IMR-90 (cell line): Measurements from ENCODE around the gene SEC16B. TPM values are rescaled to one million over a fixed set of nuclear protein-coding genes. Genes with fewer than 3 reads are reported as not detected.

Source experiments
- ATAC-seq: fragments of 200-7000 bp; cut with Tn5 transposase; 2 replicates; pipeline ENCODE4 v1.9.1; 2020; ENCODE audit warnings: low read depth, mild to moderate bottlenecking, moderate library complexity
- BruUV-seq: library from RNA; stranded (reverse); fragments of 400-500 nt; replicated peaks from 2 replicates; lab custom pipeline; 2021; lab: Mats Ljungman, UMichigan
- CTCF ChIA-PET: fragments of 300-600 bp; formaldehyde crosslinking; extraction: SDS; loops from one replicate; lab custom pipeline; 2021; ENCODE audit warnings: antibody characterized with exemption; lab: Yijun Ruan, JAX
- POLR2A ChIA-PET: fragments of 300-600 bp; sonication (Branson Sonifier 250); formaldehyde crosslinking; loops from one replicate; lab custom pipeline; 2022; ENCODE audit warnings: antibody characterized with exemption; ENCODE audit not compliant: unreplicated experiment; lab: Charles Lee
- DNase-seq: peaks from one replicate; pipeline ENCODE4 v3.0.0; 2013
- H2AFZ ChIP-seq: replicated peaks from 2 replicates; pipeline ENCODE3; 2013; ENCODE audit warnings: low read length, mild to moderate bottlenecking; ENCODE audit not compliant: poor library complexity
- H2AK5ac ChIP-seq: 2 replicates; pipeline ENCODE4 v1.6.1; 2013; ENCODE audit warnings: low read depth, low read length, inconsistent platforms
- H2AK9ac ChIP-seq: replicated peaks from 2 replicates; pipeline ENCODE3; 2013; ENCODE audit warnings: mild to moderate bottlenecking, low read depth, low read length, moderate library complexity; ENCODE audit not compliant: poor library complexity
- H2BK120ac ChIP-seq: 2 replicates; pipeline ENCODE4 v1.6.1; 2013; ENCODE audit warnings: low read depth, low read length, inconsistent platforms
- H2BK15ac ChIP-seq: 3 replicates; pipeline ENCODE4 v1.6.1; 2013; ENCODE audit warnings: low read depth, low read length, inconsistent platforms
- H2BK20ac ChIP-seq: 2 replicates; pipeline ENCODE4 v1.6.1; 2013; ENCODE audit warnings: low read depth, mild to moderate bottlenecking, inconsistent platforms, low read length, moderate library complexity
- H2BK5ac ChIP-seq: 2 replicates; pipeline ENCODE4 v1.6.1; 2013; ENCODE audit warnings: mild to moderate bottlenecking, low read depth, low read length, inconsistent platforms; ENCODE audit not compliant: poor library complexity, severe bottlenecking
- H3K14ac ChIP-seq: replicated peaks from 2 replicates; pipeline ENCODE4 v1.6.1; 2013; ENCODE audit warnings: low read depth, low read length, inconsistent platforms
- H3K18ac ChIP-seq: 2 replicates; pipeline ENCODE4 v1.6.1; 2013; ENCODE audit warnings: low read depth, low read length, control low read depth
- H3K23ac ChIP-seq: 2 replicates; pipeline ENCODE4 v1.6.1; 2013; ENCODE audit warnings: low read depth, low read length, inconsistent platforms
- H3K27ac ChIP-seq: 2 replicates; pipeline ENCODE4 v1.5.1; 2013; ENCODE audit warnings: mild to moderate bottlenecking, control low read depth, low read length; ENCODE audit not compliant: insufficient read depth
- H3K27me3 ChIP-seq: 2 replicates; pipeline ENCODE4 v1.6.1; 2013; ENCODE audit warnings: low read length; ENCODE audit not compliant: control insufficient read depth, insufficient read depth
- H3K36me3 ChIP-seq: 2 replicates; pipeline ENCODE4 v1.6.1; 2013; ENCODE audit warnings: low read length, mixed read lengths; ENCODE audit not compliant: control insufficient read depth, insufficient read depth
- H3K4ac ChIP-seq: 2 replicates; pipeline ENCODE4 v1.6.1; 2013; ENCODE audit warnings: low read depth, low read length, inconsistent platforms
- H3K4me1 ChIP-seq: 2 replicates; pipeline ENCODE4 v1.6.1; 2013; ENCODE audit warnings: low read length, mixed read lengths; ENCODE audit not compliant: control insufficient read depth, insufficient read depth
- H3K4me2 ChIP-seq: 2 replicates; pipeline ENCODE4 v1.6.1; 2013; ENCODE audit warnings: low read depth, mild to moderate bottlenecking, control low read depth, low read length, moderate library complexity
- H3K4me3 ChIP-seq: 2 replicates; pipeline ENCODE4 v1.5.1; 2013; ENCODE audit warnings: low read depth, mild to moderate bottlenecking, control low read depth, low read length, moderate library complexity; ENCODE audit not compliant: insufficient read depth
- H3K56ac ChIP-seq: 2 replicates; pipeline ENCODE4 v1.6.1; 2013; ENCODE audit warnings: low read length, inconsistent platforms; ENCODE audit not compliant: insufficient read depth; ENCODE audit errors: extremely low read depth
- H3K79me1 ChIP-seq, 2 experiments: 2 replicates each; pipeline ENCODE4 v1.6.1; 2013; ENCODE audit warnings: low read length in 2 of 2, inconsistent platforms in 1 of 2, low read depth in 1 of 2
- H3K9ac ChIP-seq: 2 replicates; pipeline ENCODE4 v1.6.1; 2013; ENCODE audit warnings: low read depth, low read length, control low read depth
- H3K9me1 ChIP-seq: 2 replicates; pipeline ENCODE4 v1.6.1; 2013; ENCODE audit warnings: low read length, inconsistent platforms; ENCODE audit not compliant: insufficient read depth
- H3K9me3 ChIP-seq: 2 replicates; pipeline ENCODE4 v1.6.1; 2013; ENCODE audit warnings: low read length; ENCODE audit not compliant: control insufficient read depth, insufficient read depth
- H4K20me1 ChIP-seq: 2 replicates; pipeline ENCODE4 v1.6.1; 2013; ENCODE audit warnings: low read length, inconsistent platforms; ENCODE audit not compliant: insufficient read depth
- H4K5ac ChIP-seq: 2 replicates; pipeline ENCODE4 v1.6.1; 2013; ENCODE audit warnings: mild to moderate bottlenecking, low read depth, low read length, control low read depth
- H4K8ac ChIP-seq, 2 experiments: 2 replicates each; pipeline ENCODE4 v1.6.1; 2013; ENCODE audit warnings: low read depth in 2 of 2, low read length in 2 of 2, control low read depth in 1 of 2, inconsistent platforms in 1 of 2
- H4K91ac ChIP-seq: 2 replicates; pipeline ENCODE4 v1.6.1; 2013; ENCODE audit warnings: low read depth, low read length, inconsistent platforms; ENCODE audit not compliant: insufficient read depth
- BHLHE40 ChIP-seq: fragments of 150-350 bp; IDR thresholded peaks from 2 replicates; pipeline ENCODE4 v1.6.1; 2016; ENCODE audit warnings: mild to moderate bottlenecking, low read depth, low read length
- CEBPB ChIP-seq: IDR thresholded peaks from 2 replicates; pipeline ENCODE4 v1.6.1; 2012; ENCODE audit warnings: low read depth, low read length, improper control_type of control experiment
- CHD1 ChIP-seq: IDR thresholded peaks from 2 replicates; pipeline ENCODE4 v1.6.1; 2012; ENCODE audit warnings: low read depth, low read length, improper control_type of control experiment
- CTCF ChIP-seq: conservative IDR thresholded peaks from 2 replicates; pipeline ENCODE4 v1.5.1; 2012; ENCODE audit warnings: mild to moderate bottlenecking, low read depth, low read length, improper control_type of control experiment
- FOS ChIP-seq: fragments of 150-350 bp; IDR thresholded peaks from 2 replicates; pipeline ENCODE4 v1.6.1; 2016; ENCODE audit warnings: low read depth, low read length
- MAFK ChIP-seq: IDR thresholded peaks from 2 replicates; pipeline ENCODE4 v1.6.1; 2012; ENCODE audit warnings: low read depth, low read length, improper control_type of control experiment
- MAZ ChIP-seq: IDR thresholded peaks from 2 replicates; pipeline ENCODE4 v1.6.1; 2012; ENCODE audit warnings: low read depth, mild to moderate bottlenecking, low read length, improper control_type of control experiment, moderate library complexity, borderline replicate concordance
- MXI1 ChIP-seq: IDR thresholded peaks from 2 replicates; pipeline ENCODE4 v1.6.1; 2012; ENCODE audit warnings: low read depth, mild to moderate bottlenecking, low read length, moderate library complexity, borderline replicate concordance
- NFE2L2 ChIP-seq: fragments of 150-350 bp; IDR thresholded peaks from 2 replicates; pipeline ENCODE4 v1.6.1; 2016; ENCODE audit warnings: low read depth, mild to moderate bottlenecking, low read length
- POLR2A ChIP-seq: IDR thresholded peaks from 2 replicates; pipeline ENCODE4 v1.6.1; 2012; ENCODE audit warnings: mild to moderate bottlenecking, low read depth, low read length
- RAD21 ChIP-seq: IDR thresholded peaks from 2 replicates; pipeline ENCODE4 v1.6.1; 2012; ENCODE audit warnings: low read length, improper control_type of control experiment
- RCOR1 ChIP-seq: IDR thresholded peaks from 2 replicates; pipeline ENCODE4 v1.6.1; 2012; ENCODE audit warnings: mild to moderate bottlenecking, low read length, improper control_type of control experiment; ENCODE audit not compliant: insufficient replicate concordance
- RFX5 ChIP-seq: IDR thresholded peaks from 2 replicates; pipeline ENCODE4 v1.8.0; 2012; ENCODE audit warnings: low read depth, mild to moderate bottlenecking, low read length, moderate library complexity
- SMC3 ChIP-seq: fragments of 150-350 bp; IDR thresholded peaks from 2 replicates; pipeline ENCODE4 v1.6.1; 2016; ENCODE audit warnings: low read depth, mild to moderate bottlenecking, antibody characterized with exemption, low read length, moderate library complexity
- USF2 ChIP-seq: fragments of 150-350 bp; IDR thresholded peaks from 2 replicates; pipeline ENCODE4 v1.6.1; 2017; ENCODE audit warnings: mild to moderate bottlenecking, antibody characterized with exemption, low read length, low read depth
- WGBS, 2 experiments: methylation state at CpG; one replicate each; pipeline versions ENCODE4 v1.1.5 to v1.1.7; 2013; ENCODE audit warnings: missing lambda C conversion rate in 2 of 2; ENCODE audit not compliant: insufficient read length in 1 of 2; ENCODE audit errors: extremely low coverage in 2 of 2; 5-methylcytosine and 5-hydroxymethylcytosine counted together
- dilution Hi-C: fragments of 300-500 bp; cut with HindIII; formaldehyde crosslinking; loops from one replicate; pipeline ENCODE4 v1.14.3; 2018; ENCODE audit warnings: low sequenced_read_pairs; ENCODE audit not compliant: unreplicated experiment
- in situ Hi-C: fragments of 300-500 bp; cut with MboI; formaldehyde crosslinking; loops from 3 replicates; pipeline ENCODE4 v1.14.3; 2019; ENCODE audit warnings: low sequenced_read_pairs, inconsistent platforms, mixed read lengths
- intact Hi-C: fragments of 100-400 bp; cut with micrococcal nuclease; formaldehyde crosslinking; loops from 2 replicates; pipeline ENCODE4 v1.10.0; 2022
- polyA plus RNA-seq, 3 experiments: library from polyadenylated mRNA; depleted of rRNA; stranded (reverse); fragments of >200 nt; gene quantifications; 2 replicates each; pipeline ENCODE4 v1.2.3, GENCODE V29; 2012; ENCODE audit warnings: low replicate concordance in 1 of 3
- total RNA-seq: library from RNA; depleted of rRNA; stranded (reverse); fragments of >200 nt; gene quantifications from 2 replicates; pipeline ENCODE4 v1.2.3, GENCODE V29; 2012

Gene SEC16B
- total and polyA plus RNA-seq, 2 of the 4 experiments (the other 2 are of a cell fraction), result 4.3 TPM

- peaks cover 13% of the 10 kb centered on the region for H3K4me1 ChIP-seq
- no peak overlapping the region for H2BK20ac ChIP-seq
- dilution Hi-C loops (no loop called here), intact Hi-C loops (no loop called here), in situ Hi-C loops (no loop called here)
- ChIA-PET POLR2A (no interaction called here), CTCF (interaction anchor here (1.3 kb wide), 1 partner anchor 8 kb away, joined by 3 read pairs; no protein-coding TSS in a partner anchor)
- H3K27ac ChIP-seq, result no peak overlapping the region
- no peak overlapping the region for H2AFZ ChIP-seq
- H4K5ac ChIP-seq, result no peak overlapping the region
- no TSS peak for BruUV-seq
- DNase-seq (no peak), ATAC-seq (no peak)
- H3K9me3 ChIP-seq, result no peaks in the 10 kb centered on the region
- H4K20me1 ChIP-seq, result no peaks in the 10 kb centered on the region
- no peak overlapping the region for H4K91ac ChIP-seq
- TF ChIP-seq CHD1, result no peak
- no peak for TF ChIP-seq MAFK
- no peak for TF ChIP-seq NFE2L2
- TF ChIP-seq RCOR1, result no peak
- TF ChIP-seq MAZ, result no peak
- no peak for TF ChIP-seq BHLHE40
- no peak for TF ChIP-seq CTCF
- TF ChIP-seq POLR2A, result no peak
- TF ChIP-seq MXI1, result no peak
- no peak for TF ChIP-seq USF2
- TF ChIP-seq FOS, result no peak
- TF ChIP-seq RAD21, result no peak
- no peak for TF ChIP-seq RFX5
- TF ChIP-seq SMC3, result no peak
- TF ChIP-seq CEBPB, result no peak
- H2AK5ac ChIP-seq, result no peak overlapping the region
- H3K23ac ChIP-seq, result no peak overlapping the region
- no peak overlapping the region for H3K4me3 ChIP-seq
- no peak overlapping the region for H4K8ac ChIP-seq
- no peaks in the 10 kb centered on the region for H3K36me3 ChIP-seq
- no peaks in the 10 kb centered on the region for H3K27me3 ChIP-seq
- 91% methylated on average over 2 of the region's 4 CpGs; no CpG with 5 or more reads in 1 of the 2 experiments for WGBS, 2 experiments
- H2BK5ac ChIP-seq, result no peak overlapping the region
- no peak overlapping the region for H3K18ac ChIP-seq
- no peak overlapping the region for H2AK9ac ChIP-seq
- H2BK120ac ChIP-seq, result no peak overlapping the region
- H3K9ac ChIP-seq, result no peak overlapping the region
- H3K14ac ChIP-seq, result no peak overlapping the region
- no peak overlapping the region for H3K56ac ChIP-seq
- H2BK15ac ChIP-seq, result no peak overlapping the region
- H3K4ac ChIP-seq, result no peak overlapping the region
- H3K9me1 ChIP-seq, result peaks cover 4% of the 10 kb centered on the region; the same call in 1 of the 2 replicates
- H3K79me1 ChIP-seq, result no peaks in the 10 kb centered on the region
- H3K4me2 ChIP-seq, result no peak overlapping the region
Observed at GRCh38 chr1:177921590-177921989, 48.3 kb downstream of the SEC16B start.
